NB4 (cell line): ENCODE results near the gene COL2A1.

ENCODE experiments used
- DNase-seq: peaks from one replicate; pipeline ENCODE4 v3.0.0; 2010; ENCODE audit warnings: low read depth
- H3K4me3 ChIP-seq: one replicate; pipeline ENCODE4 v1.5.1; 2011; ENCODE audit warnings: mild to moderate bottlenecking, low read depth, low read length, moderate library complexity
- CTCF ChIP-seq: IDR thresholded peaks from one replicate; pipeline ENCODE4 v1.5.1; 2012; ENCODE audit warnings: low read depth, low read length
- MAX ChIP-seq: IDR thresholded peaks from 2 replicates; pipeline ENCODE4 v1.6.1; 2011; ENCODE audit warnings: low read depth, low read length
- MYC ChIP-seq: IDR thresholded peaks from 2 replicates; pipeline ENCODE4 v1.6.1; 2011; ENCODE audit warnings: low read depth, low read length
- POLR2A ChIP-seq: IDR thresholded peaks from 2 replicates; pipeline ENCODE4 v1.6.1; 2011; ENCODE audit warnings: mild to moderate bottlenecking; ENCODE audit not compliant: insufficient read length; ENCODE audit errors: extremely low read depth

The COL2A1 gene

GRCh38 chr12:48026060-48026827 lies 22.0 kb upstream of the COL2A1 start:
- DNase-seq: no peak
- TF ChIP-seq MYC (no peak), MAX (no peak), POLR2A (no peak), CTCF (no peak)
- no peak overlapping the region for H3K4me3 ChIP-seq

GRCh38 chr12:48025281-48025680 lies 21.0 kb upstream of the COL2A1 start:
- TF ChIP-seq MAX (no peak), POLR2A (no peak), MYC (no peak), CTCF (no peak)
- no peak overlapping the region for H3K4me3 ChIP-seq
- DNase-seq: no peak

GRCh38 chr12:48024735-48025134 lies 20.5 kb upstream of the COL2A1 start:
- TF ChIP-seq POLR2A: no peak
- no peak for TF ChIP-seq CTCF
- TF ChIP-seq MYC: no peak
- no peak for TF ChIP-seq MAX

GRCh38 chr12:48023386-48023785 lies 19.1 kb upstream of the COL2A1 start:
- DNase-seq: no peak
- H3K4me3 ChIP-seq: no peak overlapping the region
- no peak for TF ChIP-seq POLR2A
- TF ChIP-seq MYC: no peak
- no peak for TF ChIP-seq CTCF
- no peak for TF ChIP-seq MAX

More at GRCh38 chr12:48024735-48025134, 20.5 kb upstream of the COL2A1 start:
- no peak for DNase-seq
- no peak overlapping the region for H3K4me3 ChIP-seq

- no peak for TF ChIP-seq MAX
- DNase-seq: no peak
- H3K4me3 ChIP-seq: no peak overlapping the region
These were observed 18.6 kb upstream of the COL2A1 start for GRCh38 chr12:48022676-48023385.

GRCh38 chr12:48022180-48022521 lies 17.9 kb upstream of the COL2A1 start:
- no peak overlapping the region for H3K4me3 ChIP-seq

More at GRCh38 chr12:48022180-48022521, 17.9 kb upstream of the COL2A1 start:
- DNase-seq: no peak
- no peak for TF ChIP-seq MYC
- TF ChIP-seq POLR2A: no peak
- TF ChIP-seq CTCF: no peak
- no peak for TF ChIP-seq MAX
